ENCODE results near the gene MCEMP1. TPM values are rescaled to one million over a fixed set of nuclear protein-coding genes. Genes with fewer than 3 reads are reported as not detected.

Gene MCEMP1
- total RNA-seq, 1 experiment from 2014 or later, result 4.0 TPM

GRCh38 chr19:7670150-7670783, 6.6 kb upstream of the MCEMP1 start:
- Histone ChIP-seq H3K36me3 (ENCODE audit: insufficient read depth, low read length, poor library complexity, severe bottlenecking) (no peaks in the 10 kb centered on the region), H3K9me3 (ENCODE audit: low read depth, low read length, poor library complexity, severe bottlenecking) (no peaks in the 10 kb centered on the region), H3K27me3 (replicated peaks; ENCODE audit: insufficient read depth, low read depth, low read length, poor library complexity) (no peaks in the 10 kb centered on the region), H3K27ac (ENCODE audit: low read depth, low read length, poor library complexity, severe bottlenecking) (no peak overlapping the region), H3K4me3 (ENCODE audit: low read depth, low read length, poor library complexity, severe bottlenecking) (peak overlapping the region; percentile 34), H3K4me1 (ENCODE audit: insufficient read depth, low read length, poor library complexity, severe bottlenecking) (peaks cover 3% of the 10 kb centered on the region)
- no peak for TF ChIP-seq EZH2 (IDR thresholded peaks at IDR 0.05; ENCODE audit: borderline replicate concordance, low read depth, low read length, poor library complexity, severe bottlenecking)
- TF ChIP-seq, protein P1, sequence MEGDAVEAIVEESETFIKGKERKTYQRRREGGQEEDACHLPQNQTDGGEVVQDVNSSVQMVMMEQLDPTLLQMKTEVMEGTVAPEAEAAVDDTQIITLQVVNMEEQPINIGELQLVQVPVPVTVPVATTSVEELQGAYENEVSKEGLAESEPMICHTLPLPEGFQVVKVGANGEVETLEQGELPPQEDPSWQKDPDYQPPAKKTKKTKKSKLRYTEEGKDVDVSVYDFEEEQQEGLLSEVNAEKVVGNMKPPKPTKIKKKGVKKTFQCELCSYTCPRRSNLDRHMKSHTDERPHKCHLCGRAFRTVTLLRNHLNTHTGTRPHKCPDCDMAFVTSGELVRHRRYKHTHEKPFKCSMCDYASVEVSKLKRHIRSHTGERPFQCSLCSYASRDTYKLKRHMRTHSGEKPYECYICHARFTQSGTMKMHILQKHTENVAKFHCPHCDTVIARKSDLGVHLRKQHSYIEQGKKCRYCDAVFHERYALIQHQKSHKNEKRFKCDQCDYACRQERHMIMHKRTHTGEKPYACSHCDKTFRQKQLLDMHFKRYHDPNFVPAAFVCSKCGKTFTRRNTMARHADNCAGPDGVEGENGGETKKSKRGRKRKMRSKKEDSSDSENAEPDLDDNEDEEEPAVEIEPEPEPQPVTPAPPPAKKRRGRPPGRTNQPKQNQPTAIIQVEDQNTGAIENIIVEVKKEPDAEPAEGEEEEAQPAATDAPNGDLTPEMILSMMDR (conservative IDR thresholded peaks at IDR 0.05; ENCODE audit: low read depth, low read length), result no peak
- peak; percentile 35 for DNase-seq (ENCODE audit: low spot score)
- no TSS peak for BruUV-seq (replicated peaks)
- CTCF ChIA-PET, result no interaction called here
- POLR2A ChIA-PET (ENCODE audit: low non-redundant PET), result no interaction called here
- intact Hi-C loops (cut with micrococcal nuclease; ENCODE audit: unreplicated experiment), result no loop called here

GRCh38 chr19:7670790-7671189, 6.1 kb upstream of the MCEMP1 start:
- H3K27ac ChIP-seq (ENCODE audit: low read depth, low read length, poor library complexity, severe bottlenecking), result no peak overlapping the region
- peaks cover 3% of the 10 kb centered on the region for H3K4me1 ChIP-seq (ENCODE audit: insufficient read depth, low read length, poor library complexity, severe bottlenecking)
- H3K9me3 ChIP-seq (ENCODE audit: low read depth, low read length, poor library complexity, severe bottlenecking), result no peaks in the 10 kb centered on the region
- intact Hi-C loops (cut with micrococcal nuclease; ENCODE audit: unreplicated experiment), result no loop called here
- no peaks in the 10 kb centered on the region for H3K27me3 ChIP-seq (replicated peaks; ENCODE audit: insufficient read depth, low read depth, low read length, poor library complexity)
- no peaks in the 10 kb centered on the region for H3K36me3 ChIP-seq (ENCODE audit: insufficient read depth, low read length, poor library complexity, severe bottlenecking)
- BruUV-seq (replicated peaks), result no TSS peak
- POLR2A ChIA-PET (ENCODE audit: low non-redundant PET), result no interaction called here
- TF ChIP-seq, protein P1 (conservative IDR thresholded peaks at IDR 0.05; ENCODE audit: low read depth, low read length), result no peak
- TF ChIP-seq EZH2 (IDR thresholded peaks at IDR 0.05; ENCODE audit: borderline replicate concordance, low read depth, low read length, poor library complexity, severe bottlenecking), result no peak
- no peak for DNase-seq (ENCODE audit: low spot score)
- H3K4me3 ChIP-seq (ENCODE audit: low read depth, low read length, poor library complexity, severe bottlenecking), result no peak overlapping the region
- CTCF ChIA-PET, result no interaction called here

DNA sequence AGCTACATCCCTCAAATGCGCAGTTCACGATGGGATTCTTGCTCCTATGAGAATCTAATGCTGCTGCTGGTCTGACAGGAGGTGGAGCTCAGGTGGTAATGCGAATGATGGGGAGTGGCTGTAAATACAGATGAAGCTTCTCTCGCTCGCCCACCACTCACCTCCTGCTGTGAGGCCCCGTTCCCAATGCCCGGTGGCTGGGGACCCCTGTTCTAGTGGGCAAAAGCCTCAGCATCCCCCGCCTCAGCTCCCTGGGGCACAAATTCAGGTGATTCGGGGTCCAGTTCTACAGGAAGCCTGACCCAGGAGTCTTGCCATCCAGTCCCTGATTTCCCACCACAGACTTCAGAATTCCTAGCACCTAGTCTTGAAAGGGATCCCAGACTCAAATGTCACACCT, 4.4 kb upstream of the MCEMP1 start:
- ChIA-PET CTCF (no interaction called here), POLR2A (ENCODE audit: low non-redundant PET) (no interaction called here)
- H3K9me3 ChIP-seq (ENCODE audit: low read depth, low read length, poor library complexity, severe bottlenecking), result no peaks in the 10 kb centered on the region
- H3K27ac ChIP-seq (ENCODE audit: low read depth, low read length, poor library complexity, severe bottlenecking), result no peak overlapping the region
- TF ChIP-seq EZH2 (IDR thresholded peaks at IDR 0.05; ENCODE audit: borderline replicate concordance, low read depth, low read length, poor library complexity, severe bottlenecking), result no peak
- TF ChIP-seq, protein P1 (conservative IDR thresholded peaks at IDR 0.05; ENCODE audit: low read depth, low read length), result no peak
- H3K27me3 ChIP-seq (replicated peaks; ENCODE audit: insufficient read depth, low read depth, low read length, poor library complexity), result no peaks in the 10 kb centered on the region
- no peak for DNase-seq (ENCODE audit: low spot score)
- H3K4me3 ChIP-seq (ENCODE audit: low read depth, low read length, poor library complexity, severe bottlenecking), result no peak overlapping the region
- intact Hi-C loops (cut with micrococcal nuclease; ENCODE audit: unreplicated experiment), result no loop called here
- H3K36me3 ChIP-seq (ENCODE audit: insufficient read depth, low read length, poor library complexity, severe bottlenecking), result no peaks in the 10 kb centered on the region
- peaks cover 12% of the 10 kb centered on the region for H3K4me1 ChIP-seq (ENCODE audit: insufficient read depth, low read length, poor library complexity, severe bottlenecking)
- BruUV-seq (replicated peaks), result no TSS peak

Measured in A673 (cell line).